Neural progenitor cell (in vitro differentiated cells): Measurements from ENCODE around the gene CDCP1.

Experiments
- EZH2 ChIP-seq: fragments of 200-600 bp; sonication (generic); IDR thresholded peaks from 2 replicates; pipeline ENCODE4 v1.6.1; 2017; ENCODE audit warnings: antibody characterized with exemption, mild to moderate bottlenecking, moderate library complexity
- TF ChIP-seq, protein P1 (sequence below): fragments of 200-600 bp; sonication (generic); IDR thresholded peaks from 2 replicates; pipeline ENCODE4 v1.5.1; 2017; ENCODE audit warnings: antibody characterized with exemption, mild to moderate bottlenecking

DNA sequence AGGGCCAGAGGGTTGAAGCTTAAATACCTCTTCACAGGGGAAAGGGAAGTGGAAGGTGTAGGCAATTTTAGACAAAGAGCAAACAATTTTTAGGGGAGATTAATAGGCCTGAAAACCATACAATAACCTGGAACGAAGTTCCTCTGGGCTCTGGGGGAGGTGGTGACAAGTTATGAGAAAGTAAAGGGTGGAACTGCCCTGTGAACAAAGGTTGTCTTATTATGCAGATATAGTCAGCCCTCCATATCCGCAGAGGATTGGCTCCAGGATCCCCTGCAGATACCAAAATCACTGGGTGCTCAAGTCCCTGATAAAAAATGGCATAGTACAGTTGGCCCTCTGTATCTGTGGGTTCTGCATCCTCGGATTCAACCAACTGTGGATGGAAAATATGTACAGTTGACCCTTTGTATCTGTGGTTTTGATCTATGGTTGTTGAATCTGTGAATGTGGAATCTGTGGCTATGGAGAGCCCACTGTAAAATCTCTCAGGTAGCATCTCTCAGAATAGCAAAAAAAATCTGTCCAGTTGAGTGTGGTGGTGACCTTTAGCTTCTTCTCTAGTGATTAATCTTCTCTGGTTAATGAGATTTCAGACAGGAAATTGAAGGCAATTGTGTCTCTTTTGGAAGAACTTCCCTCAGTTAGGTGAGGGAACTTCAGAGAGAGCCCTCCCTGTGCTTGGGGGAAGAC lies 79.9 kb downstream of the CDCP1 start:
- TF ChIP-seq, protein P1, sequence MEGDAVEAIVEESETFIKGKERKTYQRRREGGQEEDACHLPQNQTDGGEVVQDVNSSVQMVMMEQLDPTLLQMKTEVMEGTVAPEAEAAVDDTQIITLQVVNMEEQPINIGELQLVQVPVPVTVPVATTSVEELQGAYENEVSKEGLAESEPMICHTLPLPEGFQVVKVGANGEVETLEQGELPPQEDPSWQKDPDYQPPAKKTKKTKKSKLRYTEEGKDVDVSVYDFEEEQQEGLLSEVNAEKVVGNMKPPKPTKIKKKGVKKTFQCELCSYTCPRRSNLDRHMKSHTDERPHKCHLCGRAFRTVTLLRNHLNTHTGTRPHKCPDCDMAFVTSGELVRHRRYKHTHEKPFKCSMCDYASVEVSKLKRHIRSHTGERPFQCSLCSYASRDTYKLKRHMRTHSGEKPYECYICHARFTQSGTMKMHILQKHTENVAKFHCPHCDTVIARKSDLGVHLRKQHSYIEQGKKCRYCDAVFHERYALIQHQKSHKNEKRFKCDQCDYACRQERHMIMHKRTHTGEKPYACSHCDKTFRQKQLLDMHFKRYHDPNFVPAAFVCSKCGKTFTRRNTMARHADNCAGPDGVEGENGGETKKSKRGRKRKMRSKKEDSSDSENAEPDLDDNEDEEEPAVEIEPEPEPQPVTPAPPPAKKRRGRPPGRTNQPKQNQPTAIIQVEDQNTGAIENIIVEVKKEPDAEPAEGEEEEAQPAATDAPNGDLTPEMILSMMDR = no peak
- TF ChIP-seq EZH2 = no peak
